Suppressor macrophage (primary cell): ENCODE data around the gene ADGRD2.

Experiments
- DNase-seq, 4 experiments: peaks; one replicate each; pipeline ENCODE4 v3.0.0-alpha.2; 2020 to 2022

Gene ADGRD2

DNA sequence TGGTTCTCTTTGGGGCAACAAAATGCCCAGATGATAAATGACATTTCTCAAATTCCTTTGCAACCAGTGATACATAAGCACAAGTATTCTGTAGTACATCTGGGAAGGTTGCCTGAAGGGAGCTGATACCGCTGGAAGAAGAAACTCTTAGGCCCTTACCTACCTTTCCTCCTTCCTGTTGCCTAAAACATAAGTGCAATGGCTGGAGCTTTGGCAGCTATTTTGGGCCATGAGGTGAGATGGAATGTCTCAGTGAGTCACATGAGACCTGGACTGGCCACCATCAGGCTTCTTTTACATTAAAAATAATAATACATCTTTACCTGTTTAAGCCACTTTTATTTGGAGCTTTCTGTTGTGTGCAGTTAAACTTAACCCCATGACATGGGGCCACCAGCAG lies 11.2 kb upstream of the ADGRD2 start:
- DNase-seq: no peak

DNA sequence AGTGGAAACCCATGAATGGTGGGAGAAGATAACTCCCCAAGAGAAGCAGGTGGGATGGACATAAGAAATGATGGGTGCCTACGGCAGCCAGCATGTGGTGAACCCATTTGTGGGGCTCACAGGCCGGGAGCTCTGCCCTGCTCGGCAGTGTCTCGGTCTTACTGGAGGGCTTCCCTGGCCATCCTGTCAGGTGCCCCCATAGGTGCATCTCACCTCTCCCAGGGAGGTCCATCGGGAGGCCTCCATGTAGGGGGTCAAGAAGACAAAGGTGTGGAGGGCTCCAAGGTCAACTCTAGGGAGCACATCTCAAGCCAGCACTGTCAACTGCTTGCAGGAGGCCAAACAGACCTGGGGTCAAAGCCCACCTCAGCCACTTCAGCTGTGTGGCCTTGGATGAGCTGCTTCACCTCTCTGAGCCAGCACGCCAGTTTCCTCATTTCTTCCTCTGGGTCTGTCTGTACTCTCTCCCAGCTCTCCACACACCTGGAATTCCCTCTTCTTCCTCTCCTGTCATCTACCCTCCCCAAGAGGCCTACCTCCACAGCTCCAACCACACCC lies 10.5 kb upstream of the ADGRD2 start:
- DNase-seq: no peak

DNA sequence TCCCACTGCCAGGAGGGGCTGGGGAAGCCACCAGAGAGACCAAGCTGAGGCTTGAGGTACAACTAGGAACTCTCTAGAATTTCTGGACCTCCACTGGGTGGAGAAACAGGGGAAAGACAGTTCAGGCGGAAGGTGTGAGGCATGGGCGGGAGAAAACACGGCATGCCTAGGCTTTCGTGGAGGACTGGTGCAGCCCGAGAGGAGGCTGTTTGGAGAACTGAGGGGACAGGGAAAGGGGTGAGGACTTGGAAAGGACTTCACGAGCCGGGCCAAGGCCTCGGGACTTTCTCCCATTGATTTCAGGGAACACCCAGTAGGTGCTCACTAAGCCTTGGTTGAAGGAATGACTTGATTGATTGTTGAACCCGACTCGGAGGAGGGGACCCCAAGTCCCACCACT lies 9.5 kb upstream of the ADGRD2 start:
- DNase-seq: no peak

DNA sequence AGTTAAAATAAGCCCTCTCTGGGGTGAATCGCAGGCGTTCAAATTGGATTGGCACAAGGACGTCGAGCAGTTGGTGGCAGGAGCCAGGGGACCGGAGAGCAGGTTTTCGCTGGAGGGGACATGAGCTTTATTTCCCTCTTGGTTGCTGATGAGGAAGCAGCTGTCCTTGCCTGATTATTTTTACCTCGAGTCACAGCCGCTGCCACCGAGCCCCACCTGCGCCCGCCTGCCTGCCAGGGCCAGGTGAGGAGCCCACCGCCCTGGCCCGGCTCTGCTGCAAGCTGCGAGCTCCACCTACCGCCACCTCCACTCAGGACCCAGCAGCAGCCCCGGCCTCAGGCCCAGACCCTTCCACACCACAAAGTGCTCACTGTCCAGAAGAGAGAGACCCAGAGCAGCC lies 9.0 kb upstream of the ADGRD2 start:
- DNase-seq: no peak

DNA sequence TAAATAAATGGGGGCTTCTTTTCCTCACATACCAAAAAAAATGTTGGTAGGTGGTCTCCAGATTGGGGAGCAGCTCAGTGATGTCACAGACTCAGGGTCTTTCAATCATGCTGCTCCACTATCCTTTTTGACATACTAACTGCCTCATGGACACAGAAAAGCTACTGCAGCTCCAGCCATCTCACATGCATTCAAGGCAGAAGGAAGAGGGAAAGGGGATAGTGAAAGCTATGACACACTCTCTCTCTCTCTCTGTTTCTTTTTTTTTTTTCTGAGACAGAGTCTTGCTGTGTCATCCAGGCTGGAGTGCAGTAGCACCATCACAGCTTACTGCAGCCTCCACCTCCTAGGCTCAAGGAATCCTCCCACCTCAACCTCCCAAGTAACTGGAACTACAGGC lies 7.9 kb upstream of the ADGRD2 start:
- no peak for DNase-seq

DNA sequence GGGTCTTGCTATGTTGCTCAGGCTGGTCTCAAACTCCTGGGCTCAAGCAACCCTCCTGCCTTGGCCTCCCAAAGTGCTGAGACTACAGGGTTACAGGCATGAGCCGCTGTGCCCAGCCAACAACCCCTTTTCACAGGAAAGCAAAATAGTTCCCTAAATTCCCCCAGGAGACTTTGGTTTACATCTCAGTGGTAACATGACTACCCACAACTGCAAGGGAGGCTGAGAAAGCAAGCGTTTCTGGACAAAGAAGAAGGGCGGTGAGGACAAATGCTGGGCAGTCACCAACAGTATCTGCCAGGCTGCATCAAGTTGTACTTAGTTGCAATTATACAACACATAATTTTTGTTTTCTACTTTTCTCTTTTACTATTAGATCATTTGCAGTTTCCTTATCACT lies 7.4 kb upstream of the ADGRD2 start:
- no peak for DNase-seq

DNA sequence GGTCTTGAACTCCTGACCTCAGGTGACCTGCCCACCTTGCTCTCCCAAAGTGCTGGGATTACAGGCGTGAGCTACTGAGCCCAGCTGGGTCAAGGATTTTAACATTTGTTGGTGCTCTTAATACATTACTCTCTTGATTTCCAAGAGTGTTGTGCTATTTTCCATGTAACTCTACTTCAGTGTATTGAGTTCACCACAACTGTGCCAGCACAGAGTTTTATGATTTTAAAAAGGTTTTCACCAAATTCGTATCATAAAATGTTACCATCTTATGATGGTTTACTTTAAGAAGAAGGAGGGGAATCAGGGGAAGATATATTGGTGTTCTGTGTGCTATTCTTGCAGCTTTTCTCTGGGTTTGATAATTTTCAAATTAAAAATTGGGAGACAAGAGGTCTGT lies 6.6 kb upstream of the ADGRD2 start:
- no peak for DNase-seq

DNA sequence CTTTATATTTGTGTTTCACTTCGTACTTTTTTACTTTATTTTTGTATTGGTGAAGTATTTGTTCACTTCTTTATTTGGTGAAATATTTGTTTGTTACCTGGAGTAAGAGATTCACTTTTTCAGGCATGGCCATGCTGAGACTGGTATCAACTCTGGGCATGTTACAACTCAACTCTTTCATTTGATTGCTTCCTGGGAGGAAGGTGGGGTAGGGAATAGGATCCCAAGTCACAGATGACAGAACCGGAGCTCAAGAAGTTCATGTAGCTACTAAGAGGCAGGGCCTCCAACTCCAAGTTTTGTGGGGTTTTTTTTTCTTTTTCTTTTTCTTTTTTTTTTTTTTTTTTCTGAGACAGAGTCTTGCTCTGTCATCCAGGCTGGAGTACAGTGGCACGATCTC lies 6.1 kb upstream of the ADGRD2 start:
- DNase-seq: no peak

DNA sequence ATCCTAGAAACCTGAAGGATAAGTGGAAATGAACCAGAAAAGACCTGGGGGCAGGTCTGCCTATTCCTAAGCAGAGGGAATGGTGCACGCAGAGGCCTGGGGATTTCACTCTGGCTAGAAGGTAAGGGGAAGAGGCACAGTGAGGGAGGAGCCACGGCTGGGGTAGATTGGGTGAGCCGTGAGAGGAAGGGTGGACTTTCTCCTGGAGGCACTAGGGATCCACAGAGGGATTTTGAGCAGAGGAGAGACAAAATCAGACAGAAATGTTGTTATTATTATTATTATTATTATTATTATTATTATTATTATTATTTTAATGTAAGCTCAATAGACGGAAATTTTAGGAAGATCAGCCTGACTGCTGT lies 3.0 kb upstream of the ADGRD2 start:
- no peak for DNase-seq

DNA sequence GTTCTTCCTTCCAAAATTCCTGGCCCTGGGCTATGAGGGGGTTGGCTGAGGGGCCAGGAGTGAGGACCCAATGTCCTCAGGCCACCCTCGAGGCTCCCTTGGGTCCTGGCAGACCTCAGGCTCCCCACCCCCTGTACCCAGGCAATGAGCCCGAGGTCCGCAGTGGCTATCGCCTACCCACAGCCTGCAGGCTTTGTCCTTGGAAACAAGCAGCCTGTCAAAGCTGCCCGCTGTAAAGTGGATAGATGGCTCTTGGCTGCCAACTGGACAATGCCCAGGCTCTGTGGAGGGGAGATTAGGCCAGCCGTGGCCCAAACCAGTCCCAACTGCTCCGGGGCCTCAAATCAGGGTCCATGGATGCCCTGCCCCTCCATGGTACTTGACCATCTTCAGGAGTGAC lies 2.2 kb upstream of the ADGRD2 start:
- no peak for DNase-seq

DNA sequence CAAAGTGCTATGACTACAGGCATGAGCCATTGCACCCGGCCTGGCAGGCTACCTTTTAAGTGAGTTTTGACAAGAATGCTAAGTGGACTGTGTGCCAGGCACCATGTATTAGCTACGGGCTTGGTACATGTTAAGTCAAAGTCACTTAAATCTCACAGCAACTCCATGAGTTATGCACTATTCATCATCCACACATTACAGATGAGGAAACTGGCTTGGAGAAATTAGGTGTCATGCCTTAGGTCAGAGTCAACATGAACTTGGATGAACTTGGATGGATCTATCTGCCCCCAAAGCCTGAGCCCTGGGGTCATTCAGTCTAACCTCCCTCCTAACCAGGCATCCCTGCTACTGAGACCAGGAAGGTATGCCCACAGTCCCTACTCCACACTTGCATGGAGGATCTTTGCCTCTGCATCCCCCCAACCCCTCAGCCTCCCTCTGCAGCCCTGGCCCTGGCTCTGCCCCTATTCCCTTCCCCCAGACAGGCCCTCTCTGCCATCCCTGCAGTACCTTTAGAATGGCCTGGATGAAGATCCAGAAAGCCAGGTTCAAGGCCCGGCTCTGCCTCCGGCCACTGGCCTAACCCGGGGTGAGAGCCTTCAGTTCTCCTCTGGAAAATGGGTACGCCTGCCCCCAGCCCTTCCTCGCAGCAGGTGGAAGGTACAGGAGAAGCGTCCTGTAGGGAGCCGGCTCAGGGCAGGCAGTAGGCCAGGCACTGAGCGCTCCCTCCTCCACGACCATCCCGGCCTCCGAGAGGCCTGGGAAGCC lies 685 bp upstream of the ADGRD2 start:
- no peak for DNase-seq

DNA sequence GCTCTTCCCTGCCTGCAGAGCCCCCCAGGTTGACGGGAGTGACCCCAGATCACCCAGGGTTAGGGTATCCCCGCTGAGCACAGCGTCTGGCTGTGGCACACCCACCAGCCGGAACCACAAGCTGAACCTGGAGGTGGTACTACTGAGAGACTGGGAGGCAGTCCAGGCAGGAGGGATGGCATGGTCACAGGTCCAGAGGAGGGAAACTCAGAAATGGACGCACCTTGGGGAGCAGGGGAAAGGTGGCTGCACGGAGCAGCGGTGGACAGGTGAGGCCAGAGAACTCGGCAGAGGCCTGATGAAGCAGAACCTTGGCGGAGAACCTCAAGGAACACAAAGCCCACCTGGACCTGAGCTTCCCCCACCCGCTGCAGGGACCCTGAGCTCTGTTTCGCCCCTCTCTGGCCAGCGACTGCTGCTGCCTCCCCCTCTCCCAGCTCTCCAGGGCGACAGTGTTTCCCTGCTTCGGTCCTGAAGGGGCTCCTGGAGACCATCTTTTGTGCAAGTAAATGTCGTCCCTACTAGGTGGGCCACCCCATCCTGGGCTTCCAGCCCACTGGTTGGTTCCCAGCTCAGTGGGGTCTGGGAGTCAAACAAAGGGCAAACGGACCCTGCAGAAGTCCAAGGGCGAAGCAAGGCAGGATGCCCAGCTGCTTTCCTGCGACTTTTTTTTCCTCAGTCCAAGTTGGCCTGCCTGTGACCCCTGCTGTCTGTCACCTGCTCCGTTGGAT lies 845 bp downstream of the ADGRD2 start:
- no peak for DNase-seq

DNA sequence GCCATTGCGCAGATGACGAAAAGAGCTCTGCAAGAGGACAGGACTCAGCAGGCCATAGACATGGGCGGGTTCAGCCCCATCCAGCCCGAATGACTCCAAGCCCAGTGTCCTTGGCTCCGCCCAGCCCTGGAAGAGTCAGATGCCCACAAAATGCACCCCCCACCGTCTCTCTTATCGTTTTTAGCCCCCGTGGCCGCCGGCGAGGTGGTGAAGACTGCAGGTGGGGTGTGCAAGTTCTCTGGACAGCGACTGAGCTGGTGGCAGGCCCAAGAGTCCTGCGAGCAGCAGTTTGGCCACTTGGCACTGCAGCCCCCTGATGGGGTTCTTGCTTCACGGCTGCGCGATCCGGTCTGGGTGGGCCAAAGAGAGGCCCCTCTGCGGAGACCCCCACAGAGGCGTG lies 2.1 kb downstream of the ADGRD2 start:
- DNase-seq: no peak

DNA sequence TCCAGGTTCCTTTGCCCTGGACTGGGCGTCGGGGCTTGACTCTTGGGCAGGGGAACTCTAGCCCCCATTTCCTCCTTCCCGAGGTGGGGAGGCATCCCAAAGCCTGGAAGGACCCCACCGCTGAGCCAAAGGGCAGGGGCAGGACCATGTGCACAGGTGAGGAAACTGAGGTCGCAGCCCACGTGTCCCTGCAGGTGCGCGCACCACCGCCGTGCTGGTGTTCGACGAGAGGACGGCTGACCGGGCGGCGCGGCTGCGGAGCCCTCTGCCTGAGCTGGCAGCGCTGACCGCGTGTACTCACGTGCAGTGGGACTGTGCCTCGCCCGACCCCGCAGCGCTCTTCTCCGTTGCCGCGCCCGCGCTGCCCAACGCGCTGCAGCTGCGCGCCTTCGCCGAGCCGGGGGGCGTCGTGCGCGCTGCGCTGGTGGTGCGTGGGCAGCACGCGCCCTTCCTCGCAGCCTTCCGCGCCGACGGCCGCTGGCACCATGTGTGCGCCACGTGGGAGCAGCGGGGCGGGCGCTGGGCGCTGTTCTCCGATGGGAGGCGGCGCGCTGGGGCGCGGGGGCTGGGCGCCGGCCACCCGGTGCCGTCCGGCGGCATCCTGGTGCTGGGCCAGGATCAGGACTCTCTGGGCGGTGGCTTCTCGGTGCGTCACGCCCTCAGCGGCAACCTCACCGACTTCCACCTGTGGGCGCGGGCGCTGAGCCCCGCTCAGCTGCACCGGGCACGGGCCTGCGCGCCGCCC lies 2.8 kb downstream of the ADGRD2 start:
- no peak for DNase-seq

DNA sequence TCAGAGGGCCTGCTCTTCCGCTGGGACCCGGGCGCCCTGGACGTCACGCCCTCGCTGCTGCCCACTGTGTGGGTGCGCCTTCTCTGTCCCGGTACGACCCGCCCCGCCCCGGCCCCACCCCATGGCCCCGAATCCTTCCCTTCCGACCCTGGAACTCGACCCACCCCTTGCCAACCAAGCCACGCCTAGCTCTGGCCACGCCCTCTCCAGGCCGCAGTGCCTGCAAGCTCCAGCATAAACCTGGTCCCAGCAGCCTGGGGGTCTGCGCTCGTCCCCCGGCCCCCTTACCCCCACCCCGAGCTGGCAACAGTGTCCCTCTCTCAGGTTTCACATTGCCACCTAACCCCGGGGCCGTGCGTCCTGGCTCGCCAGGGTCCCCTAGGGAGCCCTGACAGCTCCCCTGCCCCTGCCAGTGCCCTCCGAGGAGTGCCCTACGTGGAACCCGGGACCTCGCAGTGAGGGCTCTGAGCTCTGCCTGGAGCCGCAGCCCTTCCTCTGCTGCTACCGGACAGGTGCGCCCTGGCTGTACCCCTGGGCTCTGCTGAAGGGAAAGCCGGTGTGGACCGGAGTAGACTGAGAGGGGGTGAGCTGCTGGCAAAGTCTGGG lies 3.4 kb downstream of the ADGRD2 start:
- peak in 2 of 4 experiments; percentile 16 to 24 for DNase-seq

DNA sequence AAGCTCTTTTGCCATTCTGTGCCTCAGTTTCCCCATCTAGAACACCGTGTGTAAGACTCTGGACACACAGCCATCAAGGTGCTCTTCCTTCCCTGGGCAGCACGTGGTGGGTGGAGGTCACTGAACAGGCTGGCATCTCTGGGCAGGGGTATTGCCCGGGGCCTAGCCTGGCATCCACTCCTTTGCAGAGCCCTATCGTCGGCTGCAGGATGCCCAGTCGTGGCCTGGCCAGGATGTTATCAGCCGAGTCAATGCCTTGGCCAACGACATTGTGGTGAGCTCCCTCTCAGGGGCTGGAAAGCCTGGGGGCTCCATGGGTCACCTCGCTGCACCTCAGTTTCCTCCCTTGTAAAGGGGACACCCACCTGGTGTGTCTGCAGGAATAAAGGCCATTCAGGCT lies 4.0 kb downstream of the ADGRD2 start:
- DNase-seq: no peak

DNA sequence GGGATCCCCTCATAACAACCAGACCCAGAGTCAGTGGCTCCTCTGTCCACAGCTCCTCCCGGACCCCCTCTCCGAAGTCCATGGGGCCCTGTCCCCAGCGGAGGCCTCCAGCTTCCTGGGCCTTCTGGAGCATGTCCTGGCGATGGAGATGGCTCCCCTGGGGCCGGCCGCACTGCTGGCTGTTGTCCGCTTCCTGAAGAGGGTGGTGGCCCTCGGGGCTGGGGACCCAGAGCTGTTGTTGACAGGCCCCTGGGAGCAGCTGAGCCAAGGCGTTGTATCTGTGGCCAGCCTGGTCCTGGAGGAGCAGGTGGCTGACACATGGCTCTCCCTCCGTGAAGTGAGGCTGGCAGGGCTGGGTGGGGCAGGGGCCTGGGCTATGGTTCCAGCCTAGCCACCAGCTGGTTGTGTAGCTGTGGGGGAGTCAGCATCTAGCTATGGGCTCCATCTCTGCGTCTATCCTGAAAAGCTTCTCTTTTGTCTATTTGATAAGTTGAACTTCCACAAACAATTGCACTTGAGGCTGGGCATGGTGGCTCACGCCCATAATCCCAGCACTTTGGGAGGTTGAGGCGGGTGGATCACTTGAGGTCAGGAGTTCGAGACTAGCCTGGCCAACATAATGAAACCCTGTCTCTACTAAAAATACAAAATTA lies 4.7 kb downstream of the ADGRD2 start:
- DNase-seq: no peak

DNA sequence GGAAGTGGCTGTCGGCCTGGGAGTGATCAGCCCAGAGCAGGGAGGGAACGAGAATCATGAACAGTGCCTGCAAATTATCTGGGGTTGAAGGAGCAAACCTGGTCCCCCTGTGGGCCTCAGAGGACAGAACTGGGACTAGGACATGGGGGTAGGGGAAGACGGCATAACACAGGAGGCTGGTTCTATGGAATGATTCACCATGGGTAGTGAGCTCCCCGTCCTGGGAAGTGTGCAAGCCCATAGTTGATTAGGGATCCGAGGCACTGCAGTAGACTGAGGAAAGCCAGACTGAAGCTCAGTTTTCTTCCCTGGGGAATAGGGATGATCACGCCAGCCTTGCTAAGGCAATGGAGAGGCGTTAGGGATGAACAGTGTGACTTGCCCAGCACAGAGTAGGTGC lies 5.6 kb downstream of the ADGRD2 start:
- DNase-seq: no peak

DNA sequence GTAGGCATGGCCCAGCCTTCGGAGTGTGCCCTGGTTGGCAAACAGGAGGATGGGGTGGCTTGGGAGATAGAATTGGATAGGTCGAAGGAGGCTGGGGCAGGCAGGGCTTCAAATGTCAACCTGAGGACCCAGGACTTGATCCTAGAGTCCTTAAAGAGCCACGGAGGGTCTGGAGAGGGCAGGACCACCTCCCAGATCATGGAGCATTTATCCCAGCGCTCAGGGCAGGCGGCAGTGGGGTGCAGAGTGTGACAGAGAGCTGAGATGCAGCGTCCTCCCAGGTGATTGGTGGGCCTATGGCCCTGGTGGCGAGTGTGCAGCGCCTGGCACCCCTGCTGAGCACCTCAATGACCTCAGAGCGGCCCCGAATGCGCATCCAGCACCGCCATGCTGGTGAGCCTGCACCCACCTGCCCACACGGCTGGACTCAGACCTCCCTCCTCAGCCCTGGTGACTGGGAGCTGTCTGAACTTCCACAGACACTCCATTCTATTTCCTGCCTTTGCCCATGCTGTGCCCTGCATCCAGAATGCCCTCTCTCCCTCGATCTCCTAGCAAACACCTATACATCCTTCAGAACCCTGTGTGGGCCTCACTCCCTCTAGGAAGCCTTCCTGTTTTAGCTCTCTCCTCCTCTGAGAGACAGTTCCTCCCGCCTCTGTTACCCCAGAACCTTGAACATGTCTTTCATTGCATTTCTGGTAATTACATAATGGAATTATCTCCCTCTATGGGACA lies 6.3 kb downstream of the ADGRD2 start:
- DNase-seq: no peak

DNA sequence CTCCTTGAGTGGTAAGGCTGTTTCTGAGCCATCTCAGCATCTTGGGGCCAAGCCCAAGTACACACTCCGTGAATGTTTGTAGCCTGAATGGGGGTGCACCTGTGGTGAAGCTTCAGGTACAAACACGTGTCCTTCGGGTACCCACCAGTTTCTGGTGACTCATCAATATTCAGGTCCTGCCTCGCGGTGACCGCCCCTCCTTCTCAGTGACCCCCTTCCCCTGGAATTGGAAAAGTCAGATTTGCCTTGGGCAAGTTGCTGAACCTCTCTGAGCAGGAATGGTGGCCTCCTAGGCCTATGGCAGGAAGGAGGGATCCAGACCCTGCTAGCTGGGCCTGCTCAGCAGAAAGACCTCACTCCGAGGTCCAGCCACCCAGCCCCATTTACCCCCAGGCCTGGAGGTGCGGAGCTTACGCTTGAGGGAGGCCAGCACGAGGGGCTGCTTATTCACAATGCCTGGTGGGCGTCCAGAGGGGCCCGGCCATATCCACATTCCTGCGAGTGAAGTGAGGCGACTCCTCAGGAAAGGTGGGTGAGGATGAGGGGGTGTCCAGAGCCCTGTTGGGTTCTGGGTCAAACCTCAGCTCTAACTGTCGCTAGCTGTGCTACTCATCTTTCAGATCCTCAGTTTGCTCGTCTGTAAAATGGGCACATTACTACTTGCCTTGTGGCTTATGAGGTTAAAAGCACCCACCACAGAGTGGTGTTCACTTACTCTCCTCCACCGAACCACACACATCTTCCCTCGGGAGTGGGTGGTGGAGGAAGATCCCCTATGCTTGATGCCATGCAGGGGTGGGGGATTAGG lies 7.0 kb downstream of the ADGRD2 start:
- DNase-seq: no peak

DNA sequence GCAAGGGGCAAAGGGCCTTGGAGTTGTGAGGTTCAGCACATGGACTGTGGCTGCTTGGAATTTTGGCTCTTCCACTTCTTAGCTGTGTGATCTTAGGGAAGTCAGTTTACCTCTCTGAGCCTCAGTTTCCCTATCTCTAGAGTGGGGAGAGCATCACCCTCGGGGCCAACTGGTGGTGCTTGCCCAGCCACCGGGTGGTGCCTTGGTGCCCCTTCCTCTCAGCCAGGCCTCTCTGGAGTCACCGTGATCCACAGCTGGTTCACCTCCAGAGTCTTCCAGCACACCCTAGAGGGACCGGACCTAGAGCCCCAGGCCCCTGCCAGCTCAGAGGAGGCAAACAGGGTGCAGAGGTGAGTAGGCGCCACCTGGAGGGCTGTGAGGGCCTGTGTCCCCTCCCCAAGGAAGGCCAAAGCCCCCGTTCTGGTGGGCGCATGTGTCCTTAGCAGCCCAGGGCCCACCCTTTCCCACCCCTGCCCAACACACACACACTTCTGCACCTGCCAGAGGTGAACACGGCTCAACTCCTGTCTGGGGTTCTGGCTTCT lies 7.7 kb downstream of the ADGRD2 start:
- DNase-seq: no peak
